Sigmoid colon (tissue), 4 donors: ENCODE measurements around the gene CDK9.

Experiments used
- EP300 ChIP-seq, 4 donors: sonication (generic); formaldehyde crosslinking; IDR thresholded peaks; one replicate each; pipeline ENCODE4 v1.6.1; 2017; ENCODE audit warnings: antibody characterized with exemption in 4 of 4
- POLR2A ChIP-seq, 2 donors: fragments of 450-650 bp; IDR thresholded peaks; one replicate each; pipeline ENCODE4 v1.6.1; 2016; ENCODE audit warnings: antibody characterized with exemption in 2 of 2, mild to moderate bottlenecking in 2 of 2, moderate library complexity in 2 of 2

- no peak for TF ChIP-seq POLR2A (IDR thresholded peaks at IDR 0.05)
- TF ChIP-seq EP300 (IDR thresholded peaks at IDR 0.05): no peak
Measured at GRCh38 chr9:127773272-127773671, 12.6 kb upstream of the CDK9 start.
